GM12891 (cell line): ENCODE data around the gene TSKS.
A peak's percentile ranks its signal among the peaks of the same experiment; 100 is the strongest.

Experiments
- DNase-seq: peaks from one replicate; pipeline ENCODE4 v3.0.0; 2011; ENCODE audit warnings: low spot score; ENCODE audit not compliant: insufficient read length
- FAIRE-seq: peaks from 2 replicates; lab custom pipeline; 2011; peaks lifted over from hg19 to GRCh38; lab: Jason Lieb, UNC
- PAX5 ChIP-seq: IDR thresholded peaks from 2 replicates; pipeline ENCODE4 v1.6.1; 2011; ENCODE audit warnings: low read length, moderate library complexity, mild to moderate bottlenecking; ENCODE audit not compliant: insufficient read depth, severe bottlenecking
- POLR2A ChIP-seq: IDR thresholded peaks from 2 replicates; pipeline ENCODE4 v1.6.1; 2011; ENCODE audit warnings: low read depth, low read length, control low read depth
- POLR2AphosphoS5 ChIP-seq: IDR thresholded peaks from 2 replicates; pipeline ENCODE4 v1.6.1; 2011; ENCODE audit warnings: low read depth, low read length, control low read depth
- POU2F2 ChIP-seq: IDR thresholded peaks from 2 replicates; pipeline ENCODE4 v1.6.1; 2011; ENCODE audit warnings: low read depth, mild to moderate bottlenecking, control low read depth, low read length, moderate library complexity
- SPI1 ChIP-seq: IDR thresholded peaks from 2 replicates; pipeline ENCODE4 v1.6.1; 2011; ENCODE audit warnings: low read depth, low read length, control low read depth
- TAF1 ChIP-seq: IDR thresholded peaks from 2 replicates; pipeline ENCODE4 v1.6.1; 2011; ENCODE audit warnings: low read depth, low read length, control low read depth

The TSKS gene

GRCh38 chr19:49781394-49781793, 18.3 kb upstream of the TSKS start:
- FAIRE-seq (no peak), DNase-seq (no peak)
- TF ChIP-seq SPI1 (no peak), POU2F2 (no peak), TAF1 (no peak), PAX5 (no peak), POLR2A (no peak), POLR2AphosphoS5 (no peak)

- no peak for FAIRE-seq
- DNase-seq = no peak
- TF ChIP-seq PAX5 (no peak), SPI1 (no peak), POU2F2 (no peak), TAF1 (no peak)
These were observed 17.8 kb upstream of the TSKS start for GRCh38 chr19:49780861-49781260.

- TF ChIP-seq TAF1 (no peak), SPI1 (peak; percentile 84), PAX5 (no peak)
- FAIRE-seq (no peak), DNase-seq (no peak)
These were observed 16.8 kb upstream of the TSKS start for GRCh38 chr19:49779731-49780555.

DNA sequence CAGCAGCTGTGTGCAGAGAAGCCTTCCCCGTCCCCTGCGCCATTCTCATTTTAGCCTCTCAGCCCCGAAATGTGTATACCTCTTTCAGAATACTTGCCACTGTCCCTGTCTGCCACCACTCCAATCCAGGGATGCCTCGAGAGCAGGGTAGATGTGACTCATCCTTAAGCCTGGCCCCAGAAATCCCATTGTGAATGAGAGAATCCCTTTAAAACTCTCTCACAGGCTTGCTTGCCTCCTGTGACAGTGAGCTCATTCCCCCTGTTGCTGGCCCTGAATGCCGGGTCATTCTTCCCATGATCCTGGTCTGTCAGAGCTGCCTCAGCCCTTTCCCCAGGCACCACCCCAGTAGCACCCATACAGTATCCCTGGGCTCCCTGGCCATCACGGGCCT, 13.3 kb upstream of the TSKS start:
- TF ChIP-seq PAX5 = no peak
- TF ChIP-seq POLR2AphosphoS5 = no peak
- no peak for TF ChIP-seq POU2F2
- no peak for TF ChIP-seq POLR2A
- no peak for TF ChIP-seq SPI1
- no peak for TF ChIP-seq TAF1
- DNase-seq = no peak

GRCh38 chr19:49775742-49776370, 12.8 kb upstream of the TSKS start:
- no peak for FAIRE-seq
- TF ChIP-seq POU2F2 (no peak), TAF1 (no peak), POLR2A (no peak), PAX5 (no peak), POLR2AphosphoS5 (no peak), SPI1 (no peak)
- DNase-seq = no peak

More for the DNA sequence above, 13.3 kb upstream of the TSKS start:
- FAIRE-seq = no peak

- no peak for TF ChIP-seq POLR2AphosphoS5
- no peak for TF ChIP-seq SPI1
- TF ChIP-seq PAX5 = no peak
- TF ChIP-seq POLR2A = no peak
- no peak for TF ChIP-seq POU2F2
- TF ChIP-seq TAF1 = no peak
- DNase-seq = no peak
- FAIRE-seq = no peak
These were observed 11.9 kb upstream of the TSKS start for GRCh38 chr19:49774969-49775368.

GRCh38 chr19:49773663-49774350, 10.7 kb upstream of the TSKS start:
- no peak for DNase-seq
- FAIRE-seq = no peak
- TF ChIP-seq PAX5 = no peak
- no peak for TF ChIP-seq POLR2AphosphoS5
- TF ChIP-seq POU2F2 = no peak
- TF ChIP-seq TAF1 = no peak
- TF ChIP-seq SPI1 = no peak
- TF ChIP-seq POLR2A = no peak

DNA sequence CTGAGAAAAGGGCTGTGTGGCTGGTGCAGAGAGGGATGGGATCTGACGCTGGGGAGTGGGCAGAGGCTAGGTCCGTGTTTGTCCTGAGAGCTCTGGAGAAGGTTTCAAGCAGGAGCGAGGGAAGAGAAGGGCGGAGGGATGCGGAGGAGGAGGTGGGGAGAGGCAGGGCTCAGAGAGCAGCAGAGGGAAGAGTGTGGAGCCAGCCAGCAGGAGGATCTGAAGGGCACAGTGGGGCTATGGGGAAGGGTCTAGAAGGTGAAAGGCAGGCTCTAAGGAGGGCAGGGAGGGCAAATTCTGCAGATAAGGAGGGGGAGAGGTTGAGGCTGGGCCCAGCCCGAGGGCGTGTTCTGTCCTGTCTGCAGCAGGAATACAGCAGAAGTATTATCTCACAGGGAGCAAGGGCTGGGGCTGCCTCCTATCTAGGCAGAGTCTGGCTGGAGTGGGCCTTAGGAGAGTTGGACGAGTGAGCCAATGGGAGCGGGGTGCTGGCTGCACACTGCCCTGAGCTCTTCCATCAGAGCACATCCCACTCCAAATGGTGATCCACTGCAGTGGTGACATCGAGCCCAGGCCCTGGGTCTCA, 9.8 kb upstream of the TSKS start:
- FAIRE-seq (no peak), DNase-seq (no peak)
- TF ChIP-seq POLR2A (no peak), POU2F2 (no peak), SPI1 (no peak)

- TF ChIP-seq POLR2A = no peak
- TF ChIP-seq PAX5 = no peak
- TF ChIP-seq SPI1 = no peak
- no peak for TF ChIP-seq POLR2AphosphoS5
- no peak for TF ChIP-seq TAF1
- no peak for TF ChIP-seq POU2F2
These were observed 8.6 kb upstream of the TSKS start for GRCh38 chr19:49771674-49772139.

GRCh38 chr19:49770529-49770928, 7.4 kb upstream of the TSKS start:
- DNase-seq = no peak

More at GRCh38 chr19:49771674-49772139, 8.6 kb upstream of the TSKS start:
- FAIRE-seq (no peak), DNase-seq (no peak)

More at GRCh38 chr19:49770529-49770928, 7.4 kb upstream of the TSKS start:
- no peak for FAIRE-seq
- TF ChIP-seq SPI1 = no peak
- TF ChIP-seq TAF1 = no peak
- TF ChIP-seq POLR2AphosphoS5 = no peak
- no peak for TF ChIP-seq POU2F2
- TF ChIP-seq PAX5 = no peak
- no peak for TF ChIP-seq POLR2A
